K562 (cell line): ENCODE measurements around the gene PRDM2.

Source experiments
- BHLHE40 ChIP-seq: IDR thresholded peaks from 2 replicates; pipeline ENCODE4 v1.6.1; 2011; ENCODE audit warnings: low read length, improper control_type of control experiment
- JUND ChIP-seq, 2 experiments: IDR thresholded peaks; 2 replicates in 1 of 2; 3 replicates in 1 of 2; pipeline ENCODE4 v1.6.1; 2011; ENCODE audit warnings: borderline replicate concordance in 2 of 2, low read depth in 2 of 2, low read length in 2 of 2, improper control_type of control experiment in 1 of 2, missing biosample characterization in 1 of 2, missing genetic modification characterization in 1 of 2, missing genetic modification reagents in 1 of 2

- TF ChIP-seq BHLHE40 (no peak), JUND (IDR thresholded peaks at IDR 0.05; ENCODE audit: borderline replicate concordance, low read depth, low read length) (no peak), JUND (tag; IDR thresholded peaks at IDR 0.05; ENCODE audit: borderline replicate concordance, low read depth, low read length) (no peak)
Measured at GRCh38 chr1:13824626-13825025, 124.6 kb downstream of the PRDM2 start.
